ENCODE measurements around the gene PTOV1. TPM values are rescaled to one million over a fixed set of nuclear protein-coding genes. Genes with fewer than 3 reads are reported as not detected.

Gene PTOV1
- total and polyA plus RNA-seq, 2 of the 8 experiments (the other 6 are each of a cell fraction or from before 2014, with no cell fraction given): 147 to 251 TPM

GRCh38 chr19:49832556-49832955, 18.4 kb upstream of the PTOV1 start:
- no peak overlapping the region for H2AFZ ChIP-seq (ENCODE audit: low read length)
- peaks cover 12 to 37% (median 29%) of the 10 kb centered on the region in 4 experiments; a peak in 6 of 8 replicates for H3K36me3 ChIP-seq (ENCODE audit: control insufficient read depth in 2 of 4, insufficient read depth in 4 of 4, low read length in 3 of 4)
- H3K4me3 ChIP-seq (ENCODE audit: extremely low read depth in 1 of 4, insufficient read depth in 2 of 4, low read depth in 3 of 4, low read length in 4 of 4): no peak overlapping the region
- ChIA-PET CTCF (ENCODE audit: partially characterized antibody) (interaction anchor here (2.0 to 2.2 kb wide), 2 partner anchors 20 to 22 kb away, joined by 5 to 6 read pairs; partner anchors contain the start of gene FUZ), POLR2A (ENCODE audit: partially characterized antibody) (interaction anchor here (1.2 to 1.6 kb wide), 3 partner anchors 18 to 26 kb away, joined by 3 to 4 read pairs (median 4); partner anchors contain the start of gene PTOV1)
- H3K27ac ChIP-seq (ENCODE audit: low read depth, low read length): no peak overlapping the region
- H4K5ac ChIP-seq (ENCODE audit: insufficient read length, low read depth, low read length): no peak overlapping the region
- no peak overlapping the region for H3K4ac ChIP-seq (replicated peaks; ENCODE audit: insufficient read length, low read depth, low read length)
- no peaks in the 10 kb centered on the region for H3K9me3 ChIP-seq (ENCODE audit: insufficient read depth in 2 of 2, low read depth in 1 of 2, low read length in 1 of 2)
- H4K20me1 ChIP-seq (replicated peaks in 1 of 2; ENCODE audit: control insufficient read depth in 1 of 2, insufficient read depth in 2 of 2, low read length in 2 of 2): peaks cover 7% of the 10 kb centered on the region in 2 experiments
- no peak overlapping the region for H2BK12ac ChIP-seq (ENCODE audit: low read depth, low read length)
- H3K23ac ChIP-seq (ENCODE audit: insufficient read length): no peak overlapping the region
- H3K23me2 ChIP-seq (ENCODE audit: low read depth, low read length): no peaks in the 10 kb centered on the region
- no peak overlapping the region for H3K4me2 ChIP-seq (ENCODE audit: insufficient read depth in 1 of 2, low read depth in 2 of 2, low read length in 2 of 2)
- no peak overlapping the region for H2BK5ac ChIP-seq (ENCODE audit: low read depth, low read length)
- H3K14ac ChIP-seq (ENCODE audit: insufficient read length): no peak overlapping the region
- H4K91ac ChIP-seq (replicated peaks; ENCODE audit: insufficient read length, low read length): no peak overlapping the region
- H3K9ac ChIP-seq (replicated peaks in 1 of 4; ENCODE audit: extremely low read depth in 1 of 4, low read depth in 3 of 4, low read length in 3 of 4): no peak overlapping the region
- peaks cover 5% of the 10 kb centered on the region; the same call in 1 of the 2 replicates for H3K79me1 ChIP-seq (ENCODE audit: low read depth, low read length)
- FAIRE-seq (no peak), DNase-seq (ENCODE audit: low read depth in 1 of 2, low spot score in 2 of 2) (no peak)
- no peak overlapping the region for H2AK5ac ChIP-seq (ENCODE audit: low read depth, low read length)
- 93% methylated on average over 9 of the region's 9 CpGs; no CpG with 5 or more reads in 1 of the 2 experiments for WGBS, 2 experiments (ENCODE audit: extremely low coverage in 1 of 2, insufficient coverage in 1 of 2, insufficient read length in 1 of 2, insufficient replicate concordance in 2 of 2, low coverage in 1 of 2, low lambda C conversion rate in 2 of 2, missing lambda C conversion rate in 1 of 2)
- no peak overlapping the region for H3K18ac ChIP-seq (ENCODE audit: extremely low read depth, low read length)
- H2BK120ac ChIP-seq (replicated peaks; ENCODE audit: low read depth, low read length): no peak overlapping the region
- H3K79me2 ChIP-seq (ENCODE audit: control insufficient read depth in 1 of 2, insufficient read depth in 2 of 2, low read length in 2 of 2): no peaks in the 10 kb centered on the region
- H3K27me3 ChIP-seq (replicated peaks in 1 of 4; ENCODE audit: control insufficient read depth in 3 of 4, extremely low read depth in 1 of 4, insufficient read depth in 3 of 4, low read length in 3 of 4): no peaks in the 10 kb centered on the region
- no peak overlapping the region for H4K8ac ChIP-seq (ENCODE audit: extremely low read depth, insufficient read depth, low read length)
- H3K4me1 ChIP-seq (replicated peaks in 1 of 4; ENCODE audit: control insufficient read depth in 3 of 4, insufficient read depth in 4 of 4, low read length in 3 of 4): no peaks in the 10 kb centered on the region
- no peak overlapping the region for H2BK15ac ChIP-seq (ENCODE audit: low read length)
- no peak overlapping the region for H3K56ac ChIP-seq (replicated peaks; ENCODE audit: insufficient read length, low read depth, low read length)
- H2BK20ac ChIP-seq (ENCODE audit: low read length): no peak overlapping the region
- no peak for TF ChIP-seq ATF3 (IDR thresholded peaks at IDR 0.05; ENCODE audit: insufficient read depth, low read depth, low read length)
- TF ChIP-seq USF2 (IDR thresholded peaks at IDR 0.05; ENCODE audit: low read length): no peak
- TF ChIP-seq KDM4A (IDR thresholded peaks at IDR 0.05; ENCODE audit: low read depth, low read length, severe bottlenecking): no peak
- TF ChIP-seq HDAC2 (IDR thresholded peaks at IDR 0.05; ENCODE audit: borderline replicate concordance in 1 of 2, low read depth in 2 of 2, low read length in 2 of 2): no peak

Data from H1 (cell line).